Mesodermal cell (in vitro differentiated cells): ENCODE results near the gene CFAP97D1.
"Not testable (repeated sequence)": the region's sequence is repeated elsewhere in the genome, so short reads cannot be mapped to it uniquely, and the experiment has no call there.

Experiments
- H3K27ac ChIP-seq: 2 replicates; pipeline ENCODE4 v1.7.0; 2013; ENCODE audit warnings: mild to moderate bottlenecking, low read depth, low read length, moderate library complexity; ENCODE audit not compliant: severe bottlenecking
- H3K36me3 ChIP-seq: 2 replicates; pipeline ENCODE4 v1.7.1; 2013; ENCODE audit warnings: mild to moderate bottlenecking, low read length, moderate library complexity; ENCODE audit not compliant: control insufficient read depth, insufficient read depth
- H3K4me1 ChIP-seq: one replicate; pipeline ENCODE4 v1.7.1; 2013; ENCODE audit warnings: mild to moderate bottlenecking, low read length; ENCODE audit not compliant: insufficient read depth, control insufficient read depth, poor library complexity, severe bottlenecking
- H3K4me3 ChIP-seq: 2 replicates; pipeline ENCODE4 v1.7.0; 2013; ENCODE audit warnings: low read length, control low read depth, mild to moderate bottlenecking; ENCODE audit not compliant: insufficient read depth, poor library complexity, severe bottlenecking; ENCODE audit errors: extremely low read depth
- H3K9me3 ChIP-seq: 2 replicates; pipeline ENCODE4 v1.7.1; 2013; ENCODE audit warnings: mild to moderate bottlenecking, low read length, moderate library complexity; ENCODE audit not compliant: control insufficient read depth
- WGBS, 2 experiments: methylation state at CpG; one replicate each; pipeline ENCODE4 v1.1.5; 2013; ENCODE audit warnings: missing lambda C conversion rate in 2 of 2; ENCODE audit not compliant: insufficient coverage in 2 of 2; 5-methylcytosine and 5-hydroxymethylcytosine counted together

Gene CFAP97D1

GRCh38 chr17:43798024-43798423 lies 17.8 kb downstream of the CFAP97D1 start:
- H3K4me3 ChIP-seq, H3K9me3 ChIP-seq, H3K36me3 ChIP-seq, H3K4me1 ChIP-seq, H3K27ac ChIP-seq: not testable (repeated sequence)
- 88 to 98% methylated on average over 8 of the region's 9 CpGs for WGBS, 2 experiments

DNA sequence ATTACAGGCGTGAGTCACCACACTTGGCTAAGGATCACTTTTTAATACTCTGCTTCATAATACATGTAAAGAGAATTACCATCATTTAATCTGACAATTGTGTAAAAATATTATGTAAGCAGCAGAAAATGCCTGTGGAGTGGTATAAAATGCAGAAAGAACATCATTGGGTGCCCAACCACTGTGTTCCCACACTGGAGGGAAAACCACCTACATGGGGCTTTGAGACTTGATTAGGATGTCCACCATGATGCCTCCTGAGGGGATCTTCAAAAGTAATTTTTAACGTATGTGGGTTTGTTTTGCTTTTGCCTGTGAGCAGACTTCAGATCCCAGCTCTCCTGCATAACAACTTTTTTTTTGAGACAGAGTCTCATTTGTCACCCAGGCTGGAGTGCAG lies 18.8 kb downstream of the CFAP97D1 start:
- 100% methylated on average over 1 of the region's 2 CpGs for WGBS, 2 experiments
- no peak overlapping the region for H3K27ac ChIP-seq
- H3K9me3 ChIP-seq, result peaks cover 3% of the 10 kb centered on the region
- no peaks in the 10 kb centered on the region for H3K4me1 ChIP-seq
- H3K4me3 ChIP-seq, result no peak overlapping the region
- H3K36me3 ChIP-seq, result no peaks in the 10 kb centered on the region

GRCh38 chr17:43800736-43801135 lies 20.5 kb downstream of the CFAP97D1 start:
- H3K9me3 ChIP-seq, result peaks cover 3% of the 10 kb centered on the region
- H3K27ac ChIP-seq, result no peak overlapping the region
- no peaks in the 10 kb centered on the region for H3K36me3 ChIP-seq
- 84 to 100% methylated on average over 3 of the region's 3 CpGs for WGBS, 2 experiments
- no peaks in the 10 kb centered on the region for H3K4me1 ChIP-seq
- H3K4me3 ChIP-seq, result no peak overlapping the region

GRCh38 chr17:43801844-43802243 lies 21.6 kb downstream of the CFAP97D1 start:
- no peaks in the 10 kb centered on the region for H3K4me1 ChIP-seq
- H3K27ac ChIP-seq, result no peak overlapping the region
- peaks cover 3% of the 10 kb centered on the region for H3K9me3 ChIP-seq
- no peak overlapping the region for H3K4me3 ChIP-seq
- H3K36me3 ChIP-seq, result no peaks in the 10 kb centered on the region
- 100% methylated on average over 2 of the region's 3 CpGs for WGBS, 2 experiments

GRCh38 chr17:43803758-43804157 lies 23.5 kb downstream of the CFAP97D1 start:
- H3K36me3 ChIP-seq, result peaks cover 5% of the 10 kb centered on the region
- no peak overlapping the region for H3K27ac ChIP-seq
- H3K9me3 ChIP-seq, result no peaks in the 10 kb centered on the region
- 40 to 57% methylated on average over 4 of the region's 4 CpGs for WGBS, 2 experiments
- peaks cover 4% of the 10 kb centered on the region for H3K4me1 ChIP-seq
- H3K4me3 ChIP-seq, result no peak overlapping the region

- Histone ChIP-seq H3K27ac (no peak overlapping the region), H3K4me1 (peaks cover 4% of the 10 kb centered on the region), H3K4me3 (no peak overlapping the region), H3K36me3 (peaks cover 6% of the 10 kb centered on the region), H3K9me3 (no peaks in the 10 kb centered on the region)
Observed at GRCh38 chr17:43805117-43805516, 24.9 kb downstream of the CFAP97D1 start.

DNA sequence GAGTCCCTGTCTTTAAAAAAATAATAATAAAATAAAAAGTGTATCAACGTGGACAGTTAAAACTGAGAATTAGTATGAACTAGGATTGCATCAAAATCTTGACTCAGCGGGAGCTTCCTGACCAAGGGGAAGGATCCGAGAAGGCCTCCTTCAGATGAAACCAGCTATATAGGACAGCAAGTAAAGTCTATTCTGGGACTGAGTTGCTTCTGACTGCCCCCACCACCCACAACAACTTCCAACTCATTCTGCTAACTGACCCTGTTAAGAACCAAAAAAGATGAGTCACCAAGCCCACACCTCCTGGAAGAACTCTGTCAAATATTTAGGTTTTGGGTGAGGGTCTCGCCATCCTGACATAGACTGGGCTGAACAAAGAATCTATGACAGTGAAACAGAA lies 27.8 kb downstream of the CFAP97D1 start:
- Histone ChIP-seq H3K27ac (no peak overlapping the region), H3K4me3 (no peak overlapping the region), H3K9me3 (no peaks in the 10 kb centered on the region), H3K36me3 (peaks cover 14% of the 10 kb centered on the region), H3K4me1 (peaks cover 4% of the 10 kb centered on the region)
- WGBS, 2 experiments, result 100% methylated on average over 2 of the region's 4 CpGs

- 83% methylated on average over 3 of the region's 5 CpGs; no CpG with 5 or more reads in 1 of the 2 experiments for WGBS, 2 experiments
- no peak overlapping the region for H3K27ac ChIP-seq
- H3K4me3 ChIP-seq, result no peak overlapping the region
Observed at GRCh38 chr17:43809121-43809520, 28.9 kb downstream of the CFAP97D1 start.

GRCh38 chr17:43810226-43810715 lies 30.0 kb downstream of the CFAP97D1 start:
- H3K36me3 ChIP-seq, result peaks cover 14% of the 10 kb centered on the region
- H3K4me3 ChIP-seq, result no peak overlapping the region
- H3K4me1 ChIP-seq, result peaks cover 17% of the 10 kb centered on the region
- H3K27ac ChIP-seq, result no peak overlapping the region
- H3K9me3 ChIP-seq, result no peaks in the 10 kb centered on the region
- WGBS, 2 experiments, result 81 to 90% methylated on average over 3 to 4 of the region's 4 CpGs

More at GRCh38 chr17:43809121-43809520, 28.9 kb downstream of the CFAP97D1 start:
- Histone ChIP-seq H3K4me1 (peaks cover 7% of the 10 kb centered on the region), H3K9me3 (no peaks in the 10 kb centered on the region), H3K36me3 (peaks cover 14% of the 10 kb centered on the region)

GRCh38 chr17:43810823-43811222 lies 30.6 kb downstream of the CFAP97D1 start:
- H3K36me3 ChIP-seq, result peaks cover 14% of the 10 kb centered on the region
- no peaks in the 10 kb centered on the region for H3K9me3 ChIP-seq
- WGBS, 2 experiments, result 74 to 100% methylated on average over 1 to 4 of the region's 5 CpGs
- H3K4me1 ChIP-seq, result peaks cover 18% of the 10 kb centered on the region
- no peak overlapping the region for H3K4me3 ChIP-seq
- no peak overlapping the region for H3K27ac ChIP-seq

DNA sequence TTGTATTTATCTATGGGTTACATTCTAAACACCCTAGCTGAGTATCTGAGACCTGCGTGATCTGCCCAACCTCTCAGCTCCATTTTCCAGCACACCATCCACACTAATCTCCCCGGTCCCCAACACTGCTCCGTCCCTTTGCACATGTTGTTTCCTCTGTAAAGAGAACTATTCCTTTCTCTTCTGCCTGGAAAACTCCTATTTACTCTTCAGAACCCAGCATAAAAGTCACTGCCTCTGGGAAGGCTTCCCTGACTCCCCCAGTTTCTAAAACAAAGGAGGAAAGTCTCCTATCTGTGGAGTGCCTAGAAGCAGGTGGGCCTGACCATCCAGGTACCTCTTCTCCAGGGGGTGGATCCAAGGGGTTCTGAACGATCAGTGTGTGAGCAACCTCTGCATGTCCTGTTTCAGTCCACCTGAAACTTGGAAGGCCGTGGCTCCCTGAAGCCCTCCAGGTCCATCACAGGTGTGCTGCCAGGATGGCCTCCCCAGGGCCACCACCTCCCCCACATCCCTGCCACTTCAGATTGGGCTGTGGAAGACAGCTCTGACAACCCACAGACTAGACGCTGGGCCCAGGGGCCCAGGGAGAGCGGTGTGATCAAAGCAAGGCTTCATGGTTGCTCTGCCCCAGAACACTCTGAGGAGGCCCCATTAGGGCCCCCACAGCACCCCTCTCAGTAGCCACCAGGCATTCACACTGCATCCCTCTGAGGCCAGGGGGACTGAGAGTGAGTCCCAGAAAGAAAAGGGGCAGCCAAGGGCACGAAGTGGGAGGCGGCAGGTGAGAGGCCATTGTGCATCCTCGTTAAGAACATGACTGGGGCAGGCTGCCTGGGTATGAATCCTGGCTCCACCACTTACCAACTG lies 32.4 kb downstream of the CFAP97D1 start:
- H3K27ac ChIP-seq, result no peak overlapping the region
- no peaks in the 10 kb centered on the region for H3K9me3 ChIP-seq
- peaks cover 18% of the 10 kb centered on the region for H3K4me1 ChIP-seq
- H3K4me3 ChIP-seq, result no peak overlapping the region
- peaks cover 17% of the 10 kb centered on the region for H3K36me3 ChIP-seq
- 97 to 99% methylated on average over 6 to 9 of the region's 10 CpGs for WGBS, 2 experiments
